ENCODE results near the gene ABCG1.

GRCh38 chr21:42234041-42234440 is 15.1 kb downstream of the ABCG1 start:
- TF ChIP-seq, protein P1, sequence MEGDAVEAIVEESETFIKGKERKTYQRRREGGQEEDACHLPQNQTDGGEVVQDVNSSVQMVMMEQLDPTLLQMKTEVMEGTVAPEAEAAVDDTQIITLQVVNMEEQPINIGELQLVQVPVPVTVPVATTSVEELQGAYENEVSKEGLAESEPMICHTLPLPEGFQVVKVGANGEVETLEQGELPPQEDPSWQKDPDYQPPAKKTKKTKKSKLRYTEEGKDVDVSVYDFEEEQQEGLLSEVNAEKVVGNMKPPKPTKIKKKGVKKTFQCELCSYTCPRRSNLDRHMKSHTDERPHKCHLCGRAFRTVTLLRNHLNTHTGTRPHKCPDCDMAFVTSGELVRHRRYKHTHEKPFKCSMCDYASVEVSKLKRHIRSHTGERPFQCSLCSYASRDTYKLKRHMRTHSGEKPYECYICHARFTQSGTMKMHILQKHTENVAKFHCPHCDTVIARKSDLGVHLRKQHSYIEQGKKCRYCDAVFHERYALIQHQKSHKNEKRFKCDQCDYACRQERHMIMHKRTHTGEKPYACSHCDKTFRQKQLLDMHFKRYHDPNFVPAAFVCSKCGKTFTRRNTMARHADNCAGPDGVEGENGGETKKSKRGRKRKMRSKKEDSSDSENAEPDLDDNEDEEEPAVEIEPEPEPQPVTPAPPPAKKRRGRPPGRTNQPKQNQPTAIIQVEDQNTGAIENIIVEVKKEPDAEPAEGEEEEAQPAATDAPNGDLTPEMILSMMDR (IDR thresholded peaks at IDR 0.05): no peak
- TF ChIP-seq ZFX (IDR thresholded peaks at IDR 0.05; ENCODE audit: borderline replicate concordance): no peak
